K562 (cell line): ENCODE data around the gene LONP1. TPM values are rescaled to one million over a fixed set of nuclear protein-coding genes. Genes with fewer than 3 reads are reported as not detected.

Experiments used
- ATAC-seq: fragments of 200-7000 bp; cut with Tn5 transposase; 3 replicates; pipeline ENCODE4 v1.9.1; 2020; ENCODE audit warnings: moderate library complexity
- BruUV-seq: library from RNA; stranded (reverse); fragments of 400-500 nt; replicated peaks from 2 replicates; lab custom pipeline; 2021; lab: Mats Ljungman, UMichigan
- CTCF ChIA-PET: fragments of 300-600 bp; formaldehyde crosslinking; extraction: SDS; loops from one replicate; lab custom pipeline; 2021; ENCODE audit warnings: low intra/inter-chr PET ratio; lab: Yijun Ruan, JAX
- POLR2A ChIA-PET: fragments of 300-600, 350-650 bp; sonication (Branson Sonifier 250); formaldehyde crosslinking; extraction: SDS; loops from one replicate; lab custom pipeline; 2021; ENCODE audit warnings: antibody characterized with exemption, inconsistent platforms; lab: Yijun Ruan, JAX
- DNase-seq, 4 experiments: peaks; one replicate each; pipeline versions ENCODE4 v3.0.0 to v3.0.0-alpha.2; 2011 to 2018; ENCODE audit warnings: low spot score in 3 of 4, mixed read lengths in 3 of 4; ENCODE audit errors: extremely low read depth in 1 of 4
- FAIRE-seq: peaks from 2 replicates; lab custom pipeline; 2011; peaks lifted over from hg19 to GRCh38; lab: Jason Lieb, UNC
- H2AFZ ChIP-seq: 2 replicates; pipeline ENCODE4 v1.6.0; 2011; ENCODE audit warnings: low read depth, low read length, control low read depth, inconsistent platforms
- H3K27ac ChIP-seq: fragments of 200-600 bp; 3 replicates; pipeline ENCODE4 v1.8.0; 2011; ENCODE audit warnings: low read depth, mild to moderate bottlenecking, control low read depth, inconsistent platforms, low read length, moderate library complexity, mixed read lengths; ENCODE audit errors: extremely low read depth
- H3K27me3 ChIP-seq, 2 experiments: fragments of 300-600 bp in 1 of 2; 2 replicates in 1 of 2; 3 replicates in 1 of 2; pipeline versions ENCODE4 v1.6.0 to v1.8.0; 2011; ENCODE audit warnings: inconsistent platforms in 2 of 2, low read length in 2 of 2, mild to moderate bottlenecking in 1 of 2, mixed read lengths in 1 of 2, moderate library complexity in 1 of 2; ENCODE audit not compliant: control insufficient read depth in 2 of 2, insufficient read depth in 2 of 2
- H3K36me3 ChIP-seq: fragments of 300-600 bp; 3 replicates; pipeline ENCODE4 v1.8.0; 2011; ENCODE audit warnings: mild to moderate bottlenecking, low read length, inconsistent platforms; ENCODE audit not compliant: control insufficient read depth, insufficient read depth
- H3K4me1 ChIP-seq, 2 experiments: fragments of 200-600 bp in 1 of 2; replicated peaks in 1 of 2; 2 replicates in 1 of 2; 3 replicates in 1 of 2; pipeline versions ENCODE4 v1.5.1 to v1.8.0; 2011; ENCODE audit warnings: inconsistent platforms in 2 of 2, low read length in 2 of 2, mild to moderate bottlenecking in 1 of 2, mixed read lengths in 1 of 2, moderate library complexity in 1 of 2; ENCODE audit not compliant: control insufficient read depth in 2 of 2, insufficient read depth in 2 of 2
- H3K4me2 ChIP-seq: 2 replicates; pipeline ENCODE4 v1.6.1; 2011; ENCODE audit warnings: low read length, control low read depth, inconsistent platforms, mixed read lengths; ENCODE audit not compliant: insufficient read depth
- H3K4me3 ChIP-seq: fragments of 200-600 bp; sonication (generic), shearing (Covaris generic); 2 replicates; pipeline ENCODE4 v1.5.1; 2016; ENCODE audit warnings: control low read depth, inconsistent platforms
- H3K79me2 ChIP-seq: fragments of 200-600 bp; 3 replicates; pipeline ENCODE4 v1.8.0; 2011; ENCODE audit warnings: low read length, inconsistent platforms; ENCODE audit not compliant: control insufficient read depth, insufficient read depth
- H3K9ac ChIP-seq, 2 experiments: 2 replicates each; pipeline versions ENCODE4 v1.6.0 to v1.6.1; 2011; ENCODE audit warnings: low read depth in 2 of 2, low read length in 2 of 2, control low read depth in 1 of 2, inconsistent platforms in 1 of 2, mild to moderate bottlenecking in 1 of 2, mixed read lengths in 1 of 2; ENCODE audit not compliant: insufficient read depth in 1 of 2
- H3K9me1 ChIP-seq: one replicate; pipeline ENCODE4 v1.6.0; 2011; ENCODE audit warnings: inconsistent platforms, mild to moderate bottlenecking, low read length, moderate library complexity; ENCODE audit not compliant: control insufficient read depth, insufficient read depth
- H3K9me3 ChIP-seq: replicated peaks from 2 replicates; pipeline ENCODE4 v1.5.1; 2011; ENCODE audit warnings: low read depth, low read length, inconsistent platforms; ENCODE audit not compliant: control insufficient read depth, insufficient read depth
- H4K20me1 ChIP-seq: replicated peaks from 2 replicates; pipeline ENCODE4 v1.6.1; 2011; ENCODE audit warnings: low read length, inconsistent platforms, mixed read lengths; ENCODE audit not compliant: control insufficient read depth, insufficient read depth
- GTF2E2 ChIP-seq: fragments of 200-800 bp; sonication (Bioruptor generic); IDR thresholded peaks from 2 replicates; pipeline ENCODE4 v1.6.1; 2016; ENCODE audit warnings: missing genetic modification characterization, missing compliant biosample characterization
- HDGF ChIP-seq: fragments of 450-650 bp; IDR thresholded peaks from 2 replicates; pipeline ENCODE4 v1.6.1; 2016
- HOXB6 ChIP-seq: fragments of 250-450 bp; sonication (Bioruptor Pico); IDR thresholded peaks from 2 replicates; pipeline ENCODE4 v1.5.1; 2022; ENCODE audit warnings: mild to moderate bottlenecking, borderline replicate concordance
- IRF1 ChIP-seq: sonication (generic); formaldehyde crosslinking; IDR thresholded peaks from 2 replicates; pipeline ENCODE4 v1.8.0; 2022; ENCODE audit warnings: missing genetic modification reagents, mild to moderate bottlenecking, borderline replicate concordance
- MAZ ChIP-seq, 2 experiments: fragments of 450-650 bp in 1 of 2; sonication (generic) in 1 of 2; formaldehyde crosslinking; IDR thresholded peaks in 1 of 2; conservative IDR thresholded peaks in 1 of 2; 2 replicates each; pipeline versions ENCODE4 v1.4.0 to v1.5.0; 2020; ENCODE audit warnings: mild to moderate bottlenecking in 1 of 2, missing genetic modification reagents in 1 of 2
- MXI1 ChIP-seq: IDR thresholded peaks from 2 replicates; pipeline ENCODE4 v1.6.1; 2011; ENCODE audit warnings: low read depth, mild to moderate bottlenecking, improper control_type of control experiment, low read length
- MYBL2 ChIP-seq, 2 experiments: fragments of 450-650 bp in 1 of 2; sonication (generic) in 1 of 2; formaldehyde crosslinking in 1 of 2; IDR thresholded peaks; 2 replicates each; pipeline versions ENCODE4 v1.6.1 to v1.8.1; 2017 to 2022; ENCODE audit warnings: borderline replicate concordance in 1 of 2, inconsistent platforms in 1 of 2, low read depth in 1 of 2, mild to moderate bottlenecking in 1 of 2, missing genetic modification reagents in 1 of 2, moderate library complexity in 1 of 2
- SAFB ChIP-seq: fragments of 200-400 bp; formaldehyde crosslinking; IDR thresholded peaks from 2 replicates; pipeline ENCODE4 v1.6.1; 2017; ENCODE audit warnings: low read depth, low read length, borderline replicate concordance
- SMARCA4 ChIP-seq: fragments of 450-650 bp; IDR thresholded peaks from 2 replicates; pipeline ENCODE4 v1.6.1; 2016
- SNRNP70 ChIP-seq: fragments of 200-400 bp; formaldehyde crosslinking; optimal IDR thresholded peaks from 2 replicates; pipeline ENCODE3; 2017; ENCODE audit warnings: low read depth, low read length
- TCF15 ChIP-seq: fragments of 250-450 bp; sonication (Bioruptor Pico); IDR thresholded peaks from 2 replicates; pipeline ENCODE4 v1.8.0; 2022; ENCODE audit warnings: moderate library complexity, mild to moderate bottlenecking, inconsistent platforms
- ZKSCAN8 ChIP-seq: fragments of 200-800 bp; sonication (Bioruptor generic); IDR thresholded peaks from 2 replicates; pipeline ENCODE4 v1.6.1; 2016; ENCODE audit warnings: missing genetic modification characterization, missing compliant biosample characterization
- WGBS: fragments of 100-300 bp; shearing (Covaris generic); methylation state at CpG from one replicate; pipeline ENCODE4 v1.1.6; 2016; ENCODE audit warnings: low coverage, mixed read lengths; ENCODE audit not compliant: insufficient coverage; ENCODE audit errors: missing lambda C conversion rate; 5-methylcytosine and 5-hydroxymethylcytosine counted together
- in situ Hi-C: fragments of 300-500 bp; cut with MboI; formaldehyde crosslinking; loops from 4 replicates; pipeline ENCODE4 v1.15.0; 2018; ENCODE audit warnings: inconsistent platforms, mixed read lengths
- intact Hi-C: fragments of 100-400 bp; cut with micrococcal nuclease; formaldehyde crosslinking; loops from 2 replicates; pipeline ENCODE4 v1.14.2; 2022
- polyA plus RNA-seq, 8 experiments: library from polyadenylated mRNA; depleted of rRNA in 4 of 8; stranded (reverse) in 5 of 8; unstranded in 3 of 8; fragments of >200 nt; fragmentation: Nextera tagmentation in 2 of 8; fragmentation: Illumina TruSeq in 1 of 8; extraction: Ambion mirVana in 2 of 8; extraction: Trizol in 1 of 8; gene quantifications; 2 replicates each; pipeline versions ENCODE4 v1.2.1 to v1.2.3, GENCODE V29; 2011 to 2014; ENCODE audit warnings: inconsistent platforms in 1 of 8, missing spikeins in 1 of 8
- total RNA-seq, 7 experiments: library from RNA; depleted of rRNA in 6 of 7; stranded (reverse); fragments of >200 nt in 6 of 7; fragmentation: Illumina TruSeq in 2 of 7; extraction: Trizol in 2 of 7; gene quantifications; 2 replicates each; pipeline versions ENCODE4 v1.2.1 to v1.2.3, GENCODE V29; 2011 to 2021; ENCODE audit warnings: low replicate concordance in 1 of 7
- TF ChIP-seq, protein P1 (sequence below): fragments of 200-800 bp; sonication (Bioruptor generic); IDR thresholded peaks from 2 replicates; pipeline ENCODE4 v1.6.1; 2017; ENCODE audit warnings: missing genetic modification characterization, missing compliant biosample characterization
- TF ChIP-seq, protein P2 (sequence below): sonication (generic); formaldehyde crosslinking; IDR thresholded peaks from 2 replicates; pipeline ENCODE4 v1.8.0; 2022; ENCODE audit warnings: mild to moderate bottlenecking, missing genetic modification reagents, borderline replicate concordance

LONP1 gene
- total and polyA plus RNA-seq, 9 of the 15 experiments (the other 6 are each of a cell fraction or from before 2014, with no cell fraction given), result 1.1 to 238 (median 84.5) TPM

DNA sequence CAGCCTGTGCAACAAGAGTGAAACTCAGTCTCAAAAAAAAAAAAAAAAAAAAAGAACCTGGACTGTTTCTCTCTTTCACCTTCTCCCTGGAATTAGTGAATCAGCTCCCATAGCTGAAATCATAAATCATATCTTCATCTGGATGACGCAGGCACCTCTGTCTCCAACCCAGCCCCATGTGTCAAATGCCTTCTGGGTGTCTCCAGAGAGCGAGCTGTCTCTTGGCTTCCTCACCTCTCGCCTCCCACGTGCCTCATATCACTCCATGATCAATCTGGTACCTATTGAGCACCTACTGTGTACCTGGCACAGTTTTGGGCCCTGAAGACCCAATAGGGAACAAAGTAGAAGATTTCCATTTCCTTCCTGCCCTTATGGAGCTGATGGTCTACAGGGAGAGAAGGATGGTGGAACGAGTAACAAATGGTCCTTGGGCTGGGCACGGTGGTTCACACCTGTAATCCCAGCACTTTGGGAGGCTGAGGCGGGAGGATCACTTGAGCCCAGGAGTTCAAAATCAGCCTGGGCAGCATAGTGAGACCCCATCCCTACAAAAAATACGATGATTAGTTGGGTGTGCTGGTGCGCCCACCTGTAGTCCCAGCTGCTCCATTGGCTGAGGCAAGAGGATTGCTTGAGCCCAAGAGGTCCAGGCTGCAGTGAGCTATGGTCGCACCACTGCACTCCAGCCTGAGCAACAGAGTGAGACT, 36.6 kb downstream of the LONP1 start (continued):
- TF ChIP-seq TCF15 (no peak), SAFB (no peak), ZKSCAN8 (peak; percentile 96), MAZ (CRISPR knock-in tag; conservative IDR thresholded peaks at IDR 0.05 in 1 of 2, IDR thresholded peaks at IDR 0.05 in 1 of 2) (no peak)
- TF ChIP-seq, protein P1, sequence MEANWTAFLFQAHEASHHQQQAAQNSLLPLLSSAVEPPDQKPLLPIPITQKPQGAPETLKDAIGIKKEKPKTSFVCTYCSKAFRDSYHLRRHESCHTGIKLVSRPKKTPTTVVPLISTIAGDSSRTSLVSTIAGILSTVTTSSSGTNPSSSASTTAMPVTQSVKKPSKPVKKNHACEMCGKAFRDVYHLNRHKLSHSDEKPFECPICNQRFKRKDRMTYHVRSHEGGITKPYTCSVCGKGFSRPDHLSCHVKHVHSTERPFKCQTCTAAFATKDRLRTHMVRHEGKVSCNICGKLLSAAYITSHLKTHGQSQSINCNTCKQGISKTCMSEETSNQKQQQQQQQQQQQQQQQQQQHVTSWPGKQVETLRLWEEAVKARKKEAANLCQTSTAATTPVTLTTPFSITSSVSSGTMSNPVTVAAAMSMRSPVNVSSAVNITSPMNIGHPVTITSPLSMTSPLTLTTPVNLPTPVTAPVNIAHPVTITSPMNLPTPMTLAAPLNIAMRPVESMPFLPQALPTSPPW (CRISPR knock-in tag), result no peak

DNA sequence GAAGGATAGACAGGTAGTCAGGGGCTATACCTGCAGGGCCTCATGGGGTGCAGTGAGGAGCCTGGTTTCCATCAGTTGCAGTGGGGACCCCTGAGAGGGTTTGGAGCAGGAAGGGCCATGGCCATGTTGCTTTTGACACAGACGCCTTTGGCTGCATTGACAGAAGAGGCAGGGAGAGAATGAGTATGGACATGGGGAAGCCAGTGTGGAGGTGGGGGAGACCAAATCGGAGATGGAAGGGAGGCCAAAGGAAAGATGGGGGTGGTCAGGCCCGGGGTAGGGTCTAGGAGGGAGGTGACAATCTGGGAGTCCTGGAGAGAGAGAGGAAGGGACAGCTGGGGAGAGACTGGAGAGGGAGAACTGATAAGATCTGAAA, 37.9 kb downstream of the LONP1 start:
- Histone ChIP-seq H3K79me2 (peaks cover 12% of the 10 kb centered on the region), H3K27ac (no peak overlapping the region), H3K27me3 (no peaks in the 10 kb centered on the region), H4K20me1 (peaks cover 6% of the 10 kb centered on the region; the same call in 1 of the 2 replicates), H3K9me3 (no peaks in the 10 kb centered on the region), H3K36me3 (peaks cover 17% of the 10 kb centered on the region; the same call in 2 of the 3 replicates), H3K4me1 (peaks cover 25 to 68% of the 10 kb centered on the region in 2 experiments), H3K9ac (peak overlapping the region in 1 of 2 experiments; percentile 42; a peak in 1 of 4 replicates), H3K4me3 (no peak overlapping the region), H2AFZ (no peak overlapping the region), H3K9me1 (no peaks in the 10 kb centered on the region), H3K4me2 (peak overlapping the region; percentile 7; the same call in 1 of the 2 replicates)
- in situ Hi-C loops (no loop called here), intact Hi-C loops (loop anchor here (10.0 kb wide), 1 partner anchor 57 kb away; the partner anchor contains the start of genes SAFB and SAFB2)
- FAIRE-seq (no peak), ATAC-seq (no peak), DNase-seq (no peak)
- BruUV-seq, result no TSS peak
- ChIA-PET CTCF (no interaction called here), POLR2A (interaction anchor here (0.7 to 1.7 kb wide), 5 partner anchors 9 to 109 kb away, joined by 3 to 11 read pairs (median 4); partner anchors contain the start of genes CATSPERD, DUS3L and LONP1)
- 32% methylated on average over 3 of the region's 3 CpGs for WGBS
- TF ChIP-seq HDGF (no peak), GTF2E2 (tag) (no peak), MYBL2 (IDR thresholded peaks at IDR 0.05; ENCODE audit: low read depth) (no peak), MYBL2 (CRISPR knock-in tag; IDR thresholded peaks at IDR 0.05; ENCODE audit: borderline replicate concordance) (no peak), SMARCA4 (no peak), HOXB6 (CRISPR knock-in tag) (no peak), MXI1 (no peak), SNRNP70 (no peak), IRF1 (CRISPR knock-in tag) (no peak)
- TF ChIP-seq, protein P2, sequence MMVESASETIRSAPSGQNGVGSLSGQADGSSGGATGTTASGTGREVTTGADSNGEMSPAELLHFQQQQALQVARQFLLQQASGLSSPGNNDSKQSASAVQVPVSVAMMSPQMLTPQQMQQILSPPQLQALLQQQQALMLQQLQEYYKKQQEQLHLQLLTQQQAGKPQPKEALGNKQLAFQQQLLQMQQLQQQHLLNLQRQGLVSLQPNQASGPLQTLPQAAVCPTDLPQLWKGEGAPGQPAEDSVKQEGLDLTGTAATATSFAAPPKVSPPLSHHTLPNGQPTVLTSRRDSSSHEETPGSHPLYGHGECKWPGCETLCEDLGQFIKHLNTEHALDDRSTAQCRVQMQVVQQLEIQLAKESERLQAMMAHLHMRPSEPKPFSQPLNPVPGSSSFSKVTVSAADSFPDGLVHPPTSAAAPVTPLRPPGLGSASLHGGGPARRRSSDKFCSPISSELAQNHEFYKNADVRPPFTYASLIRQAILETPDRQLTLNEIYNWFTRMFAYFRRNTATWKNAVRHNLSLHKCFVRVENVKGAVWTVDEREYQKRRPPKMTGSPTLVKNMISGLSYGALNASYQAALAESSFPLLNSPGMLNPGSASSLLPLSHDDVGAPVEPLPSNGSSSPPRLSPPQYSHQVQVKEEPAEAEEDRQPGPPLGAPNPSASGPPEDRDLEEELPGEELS (CRISPR knock-in tag), result no peak
